ENCODE results near the gene TLR7. TPM values are rescaled to one million over a fixed set of nuclear protein-coding genes. Genes with fewer than 3 reads are reported as not detected.

Gene TLR7
- total RNA-seq, 1 experiment from 2014 or later = not detected

GRCh38 chrX:12824944-12825343 is 41.9 kb upstream of the TLR7 start:
- intact Hi-C loops (cut with micrococcal nuclease; ENCODE audit: unreplicated experiment) (no loop called here), in situ Hi-C loops (cut with HindIII; ENCODE audit: low pct_unique_long_range_greater_than_20kb, low sequenced_read_pairs) (no loop called here)
- POLR2A ChIA-PET = no interaction called here
- no peak for ATAC-seq
- CTCF ChIA-PET = no interaction called here
- Histone ChIP-seq H3K9me3 (ENCODE audit: control insufficient read depth, insufficient read depth, low read depth, low read length) (no peaks in the 10 kb centered on the region), H3K36me3 (ENCODE audit: control insufficient read depth, insufficient read depth, low read length) (no peaks in the 10 kb centered on the region; the same call in 1 of the 2 replicates), H3K27ac (ENCODE audit: low read length) (no peak overlapping the region), H3K4me1 (ENCODE audit: control insufficient read depth, insufficient read depth, low read length) (no peaks in the 10 kb centered on the region), H3K4me3 (ENCODE audit: low read depth in 2 of 2, low read length in 2 of 2) (no peak overlapping the region), H3K27me3 (ENCODE audit: control insufficient read depth, insufficient read depth, low read length) (no peaks in the 10 kb centered on the region)
- no peak for DNase-seq (ENCODE audit: low read depth, low spot score)
- TF ChIP-seq SIN3A (IDR thresholded peaks at IDR 0.05; ENCODE audit: borderline replicate concordance, insufficient read depth, low read depth, low read length) (no peak), CTCF (IDR thresholded peaks at IDR 0.05) (no peak), POLR2AphosphoS5 (IDR thresholded peaks at IDR 0.05; ENCODE audit: low read depth, low read length) (no peak), TCF7L2 (IDR thresholded peaks at IDR 0.05; ENCODE audit: low read depth, low read length) (no peak)
- TF ChIP-seq, protein P1, sequence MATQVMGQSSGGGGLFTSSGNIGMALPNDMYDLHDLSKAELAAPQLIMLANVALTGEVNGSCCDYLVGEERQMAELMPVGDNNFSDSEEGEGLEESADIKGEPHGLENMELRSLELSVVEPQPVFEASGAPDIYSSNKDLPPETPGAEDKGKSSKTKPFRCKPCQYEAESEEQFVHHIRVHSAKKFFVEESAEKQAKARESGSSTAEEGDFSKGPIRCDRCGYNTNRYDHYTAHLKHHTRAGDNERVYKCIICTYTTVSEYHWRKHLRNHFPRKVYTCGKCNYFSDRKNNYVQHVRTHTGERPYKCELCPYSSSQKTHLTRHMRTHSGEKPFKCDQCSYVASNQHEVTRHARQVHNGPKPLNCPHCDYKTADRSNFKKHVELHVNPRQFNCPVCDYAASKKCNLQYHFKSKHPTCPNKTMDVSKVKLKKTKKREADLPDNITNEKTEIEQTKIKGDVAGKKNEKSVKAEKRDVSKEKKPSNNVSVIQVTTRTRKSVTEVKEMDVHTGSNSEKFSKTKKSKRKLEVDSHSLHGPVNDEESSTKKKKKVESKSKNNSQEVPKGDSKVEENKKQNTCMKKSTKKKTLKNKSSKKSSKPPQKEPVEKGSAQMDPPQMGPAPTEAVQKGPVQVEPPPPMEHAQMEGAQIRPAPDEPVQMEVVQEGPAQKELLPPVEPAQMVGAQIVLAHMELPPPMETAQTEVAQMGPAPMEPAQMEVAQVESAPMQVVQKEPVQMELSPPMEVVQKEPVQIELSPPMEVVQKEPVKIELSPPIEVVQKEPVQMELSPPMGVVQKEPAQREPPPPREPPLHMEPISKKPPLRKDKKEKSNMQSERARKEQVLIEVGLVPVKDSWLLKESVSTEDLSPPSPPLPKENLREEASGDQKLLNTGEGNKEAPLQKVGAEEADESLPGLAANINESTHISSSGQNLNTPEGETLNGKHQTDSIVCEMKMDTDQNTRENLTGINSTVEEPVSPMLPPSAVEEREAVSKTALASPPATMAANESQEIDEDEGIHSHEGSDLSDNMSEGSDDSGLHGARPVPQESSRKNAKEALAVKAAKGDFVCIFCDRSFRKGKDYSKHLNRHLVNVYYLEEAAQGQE (IDR thresholded peaks at IDR 0.05; ENCODE audit: insufficient read depth in 1 of 2, low read depth in 2 of 2, low read length in 1 of 2) = no peak
- no TSS peak for BruUV-seq (replicated peaks)

DNA sequence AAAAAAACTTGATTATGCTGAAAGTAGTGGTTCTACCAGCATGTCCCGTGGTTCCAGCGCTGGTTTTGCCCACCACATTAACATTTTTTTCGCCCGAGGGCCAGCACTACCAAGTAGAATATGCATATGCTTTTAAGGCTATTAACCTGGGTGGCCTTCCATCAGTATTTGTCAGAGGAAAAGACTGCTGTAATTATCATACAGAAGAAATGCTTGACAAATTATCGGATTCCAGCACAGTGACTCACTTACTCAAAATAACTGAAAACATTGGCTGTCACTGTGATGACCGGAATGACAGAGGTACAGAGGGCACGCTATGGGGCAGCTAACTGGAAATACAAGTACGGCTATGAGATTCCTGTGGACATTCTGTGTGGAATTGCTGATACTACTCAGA is 41.1 kb upstream of the TLR7 start:
- in situ Hi-C loops (cut with HindIII; ENCODE audit: low pct_unique_long_range_greater_than_20kb, low sequenced_read_pairs) = no loop called here
- ATAC-seq = no peak
- Histone ChIP-seq H3K4me1 (ENCODE audit: control insufficient read depth, insufficient read depth, low read length) (no peaks in the 10 kb centered on the region), H3K27ac (ENCODE audit: low read length) (no peak overlapping the region), H3K27me3 (ENCODE audit: control insufficient read depth, insufficient read depth, low read length) (no peaks in the 10 kb centered on the region), H3K36me3 (ENCODE audit: control insufficient read depth, insufficient read depth, low read length) (no peaks in the 10 kb centered on the region; the same call in 1 of the 2 replicates), H3K4me3 (ENCODE audit: low read depth in 2 of 2, low read length in 2 of 2) (no peak overlapping the region), H3K9me3 (ENCODE audit: control insufficient read depth, insufficient read depth, low read depth, low read length) (no peaks in the 10 kb centered on the region)
- intact Hi-C loops (cut with micrococcal nuclease; ENCODE audit: unreplicated experiment) = no loop called here
- no TSS peak for BruUV-seq (replicated peaks)
- TF ChIP-seq, protein P1 (IDR thresholded peaks at IDR 0.05; ENCODE audit: insufficient read depth in 1 of 2, low read depth in 2 of 2, low read length in 1 of 2) = no peak
- TF ChIP-seq POLR2AphosphoS5 (IDR thresholded peaks at IDR 0.05; ENCODE audit: low read depth, low read length) (no peak), TCF7L2 (IDR thresholded peaks at IDR 0.05; ENCODE audit: low read depth, low read length) (no peak), SIN3A (IDR thresholded peaks at IDR 0.05; ENCODE audit: borderline replicate concordance, insufficient read depth, low read depth, low read length) (no peak), CTCF (IDR thresholded peaks at IDR 0.05) (no peak)
- POLR2A ChIA-PET = no interaction called here
- DNase-seq (ENCODE audit: low read depth, low spot score) = no peak
- CTCF ChIA-PET = no interaction called here
